Aorta (tissue), 5 donors: Measurements from ENCODE around the gene CDH23. TPM values are rescaled to one million over a fixed set of nuclear protein-coding genes. Genes with fewer than 3 reads are reported as not detected.

Experiments
- ATAC-seq: fragments of 200-7000 bp; cut with Tn5 transposase; one replicate; pipeline ENCODE4 v1.9.1; 2022; ENCODE audit warnings: moderate library complexity; ENCODE audit not compliant: low FRiP score
- DNase-seq, 2 donors: peaks; one replicate each; pipeline ENCODE4 v3.0.0-alpha.2; 2020
- H3K27ac ChIP-seq, 2 donors: one replicate each; pipeline ENCODE4 v1.5.1; 2013; ENCODE audit warnings: low read length in 2 of 2, mild to moderate bottlenecking in 2 of 2, moderate library complexity in 2 of 2, control low read depth in 1 of 2, inconsistent platforms in 1 of 2, low read depth in 1 of 2
- H3K27me3 ChIP-seq, 2 donors: one replicate each; pipeline ENCODE4 v1.6.1; 2013; ENCODE audit warnings: control low read depth in 1 of 2, low read length in 1 of 2, mild to moderate bottlenecking in 1 of 2, moderate library complexity in 1 of 2; ENCODE audit not compliant: insufficient read depth in 2 of 2, control insufficient read depth in 1 of 2
- H3K36me3 ChIP-seq, 2 donors: one replicate each; pipeline ENCODE4 v1.6.1; 2013; ENCODE audit warnings: control low read depth in 1 of 2, low read length in 1 of 2, mild to moderate bottlenecking in 1 of 2; ENCODE audit not compliant: insufficient read depth in 2 of 2, control insufficient read depth in 1 of 2
- H3K4me1 ChIP-seq, 2 donors: one replicate each; pipeline ENCODE4 v1.6.1; 2013; ENCODE audit warnings: low read length in 2 of 2, control low read depth in 1 of 2, mild to moderate bottlenecking in 1 of 2, moderate library complexity in 1 of 2; ENCODE audit not compliant: insufficient read depth in 2 of 2, control insufficient read depth in 1 of 2
- H3K4me3 ChIP-seq, 2 donors: one replicate each; pipeline ENCODE4 v1.5.1; 2013; ENCODE audit warnings: low read length in 2 of 2, control low read depth in 1 of 2, mild to moderate bottlenecking in 1 of 2
- H3K9me3 ChIP-seq: one replicate; pipeline ENCODE4 v1.6.1; 2013; ENCODE audit warnings: mild to moderate bottlenecking, low read length; ENCODE audit not compliant: control insufficient read depth
- WGBS, 2 donors: extraction: QIAGEN DNeasy Blood & Tissue Kit; methylation state at CpG; one replicate each; pipeline ENCODE4 v1.1.7; 2013; 5-methylcytosine and 5-hydroxymethylcytosine counted together
- intact Hi-C, 2 donors: fragments of 100-400 bp; cut with DNase I; formaldehyde crosslinking; loops; one replicate each; pipeline versions ENCODE4 v1.14.2 to v1.15.0; 2022
- polyA plus RNA-seq, 2 donors: library from polyadenylated mRNA; stranded (reverse); fragments of 200-250 nt; gene quantifications; one replicate each; pipeline ENCODE4 v1.2.3, GENCODE V29; 2013
- total RNA-seq, 2 donors: library from RNA; stranded (reverse); fragmentation: NEBNext Ultra II Directional; extraction: Animal tissue kit (Norgen Biotek cat#: 25700); gene quantifications; one replicate each; pipeline ENCODE4 v1.2.1, GENCODE V29; 2021
- donor health status: healthy with polysubstance abuse.
- donor health status: Bipolar disorder and iron deficiency.
- donor health status: DM: no; HTN: no; CAD: no.
- donor health status: DM: no; HTN: no; CAD: no.
- donor health status: DM: yes; HTN: yes; CAD: no.

CDH23 gene
- total and polyA plus RNA-seq, 4 donors, result 0.50 to 16.6 (median 7.3) TPM

DNA sequence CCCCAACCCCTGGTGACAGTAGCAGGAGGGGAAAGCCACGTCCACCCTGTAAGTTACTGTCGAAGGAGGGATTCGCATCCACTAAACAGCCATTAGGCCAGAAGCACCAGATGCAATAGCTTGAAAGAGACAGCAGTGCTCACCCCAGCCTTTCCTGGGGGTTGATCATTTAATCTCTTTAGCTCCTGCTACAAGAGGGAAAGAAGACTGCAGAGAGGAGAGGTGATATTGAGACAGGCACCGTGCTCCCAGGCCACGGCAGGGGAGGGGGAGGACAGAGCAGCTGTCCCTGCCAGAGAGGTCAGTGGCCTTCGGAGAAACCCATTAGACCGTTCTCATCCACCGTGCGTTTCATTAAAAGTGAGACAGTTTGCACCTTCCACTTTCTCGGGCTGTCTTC lies 148.3 kb downstream of the CDH23 start:
- no peak for ATAC-seq
- no peaks in the 10 kb centered on the region for H3K9me3 ChIP-seq
- WGBS, 2 donors, result 89 to 91% methylated on average over 10 of the region's 10 CpGs
- H3K27ac ChIP-seq, result no peak overlapping the region
- H3K4me3 ChIP-seq, result no peak overlapping the region
- no peaks in the 10 kb centered on the region for H3K27me3 ChIP-seq
- no peak for DNase-seq
- no peaks in the 10 kb centered on the region for H3K36me3 ChIP-seq
- no peaks in the 10 kb centered on the region for H3K4me1 ChIP-seq
- intact Hi-C loops, result no loop called here

DNA sequence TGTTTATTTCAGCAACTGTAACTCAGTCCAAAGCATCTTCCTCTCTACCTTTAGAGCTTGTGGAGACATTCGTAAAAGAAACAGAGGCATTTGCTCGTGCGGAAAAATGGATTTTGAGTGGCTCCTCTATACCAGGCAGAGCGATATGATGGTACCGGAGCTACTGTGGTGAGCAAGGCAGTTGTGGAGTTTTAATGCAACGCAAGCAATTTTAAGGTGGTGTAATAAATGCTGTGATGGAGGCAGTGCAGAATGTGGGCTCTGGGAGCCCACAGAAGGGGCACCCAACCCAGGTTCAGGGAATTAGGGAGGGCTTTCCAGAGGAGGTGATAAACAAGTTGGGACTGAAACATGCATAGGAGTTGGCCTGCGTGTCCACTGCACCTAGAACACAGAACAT lies 149.5 kb downstream of the CDH23 start:
- no peaks in the 10 kb centered on the region for H3K27me3 ChIP-seq
- H3K4me3 ChIP-seq, result no peak overlapping the region
- no peaks in the 10 kb centered on the region for H3K9me3 ChIP-seq
- ATAC-seq (no peak), DNase-seq (no peak)
- no peaks in the 10 kb centered on the region for H3K36me3 ChIP-seq
- intact Hi-C loops, result no loop called here
- 96 to 97% methylated on average over 7 of the region's 7 CpGs for WGBS, 2 donors
- H3K27ac ChIP-seq, result no peak overlapping the region
- H3K4me1 ChIP-seq, result no peaks in the 10 kb centered on the region

DNA sequence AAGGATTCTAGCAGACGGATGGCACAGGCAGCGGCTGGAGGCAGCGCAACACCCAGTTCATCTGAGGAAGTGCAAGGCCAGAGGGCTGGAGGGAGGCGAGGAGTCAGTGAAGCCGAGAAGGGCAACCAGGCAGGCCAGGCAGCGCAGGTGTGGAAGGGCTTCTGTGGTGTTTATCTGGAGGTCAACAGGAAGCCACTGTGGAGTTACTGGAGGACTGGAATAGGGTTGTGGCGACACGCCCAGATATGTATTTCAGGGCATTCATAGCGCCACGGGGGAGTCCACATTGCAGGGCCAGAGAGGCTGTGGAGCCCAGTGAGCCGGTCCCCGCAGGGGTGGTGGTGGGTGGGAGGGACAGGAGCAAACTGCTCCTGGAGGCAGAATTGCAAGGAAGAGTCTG lies 150.6 kb downstream of the CDH23 start:
- DNase-seq (no peak), ATAC-seq (no peak)
- WGBS, 2 donors, result 93 to 94% methylated on average over 12 of the region's 12 CpGs
- Histone ChIP-seq H3K36me3 (no peaks in the 10 kb centered on the region), H3K27ac (no peak overlapping the region), H3K9me3 (no peaks in the 10 kb centered on the region), H3K4me1 (no peaks in the 10 kb centered on the region), H3K27me3 (no peaks in the 10 kb centered on the region), H3K4me3 (no peak overlapping the region)
- intact Hi-C loops, result no loop called here

DNA sequence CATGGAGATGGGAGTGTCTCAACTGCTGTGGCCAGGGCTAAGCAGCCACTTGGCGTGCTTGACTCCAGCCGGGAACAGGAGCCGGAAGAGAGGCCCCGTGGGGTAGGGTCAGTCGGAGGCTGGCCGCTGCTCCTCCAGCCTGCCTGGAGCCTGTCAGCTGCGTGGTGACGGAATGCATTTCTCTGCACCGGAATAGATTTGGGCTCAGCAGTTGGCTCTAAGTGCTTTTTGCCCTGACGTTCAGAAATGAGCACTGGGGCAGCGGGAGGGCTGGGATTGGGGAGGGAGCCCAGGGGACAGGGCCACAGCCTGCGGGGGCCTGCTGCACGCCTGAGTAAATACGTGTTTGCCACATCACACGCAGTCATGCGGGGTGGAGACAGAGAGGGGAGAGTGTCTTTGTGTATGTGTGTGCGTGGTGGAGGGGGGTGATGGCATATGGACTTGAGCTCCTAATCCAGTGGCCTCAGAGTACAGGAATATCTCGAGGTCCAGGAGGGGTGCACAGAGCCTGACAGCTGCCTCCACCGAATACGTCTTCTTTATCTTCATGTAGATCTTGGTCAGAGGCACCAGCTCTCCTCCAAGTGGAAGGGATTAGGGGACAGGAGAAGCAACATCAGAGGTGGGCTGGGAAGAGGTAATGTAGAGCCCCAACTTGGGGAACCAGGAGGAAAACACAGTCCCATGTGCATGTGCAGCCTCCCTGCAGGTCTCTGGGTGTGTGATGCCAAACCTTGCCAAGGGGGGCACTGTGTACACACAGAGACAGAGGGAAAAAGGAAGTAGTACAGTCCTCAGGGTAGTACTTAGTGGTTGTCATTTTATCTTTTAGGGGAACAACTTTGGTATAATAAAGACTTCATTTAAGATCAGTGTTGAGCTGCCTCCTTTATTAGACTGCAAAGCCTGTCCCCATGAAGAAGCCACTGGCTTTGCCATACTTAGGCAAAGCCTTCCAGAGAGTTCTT lies 151.4 kb downstream of the CDH23 start:
- Histone ChIP-seq H3K4me1 (no peaks in the 10 kb centered on the region), H3K4me3 (no peak overlapping the region), H3K9me3 (no peaks in the 10 kb centered on the region), H3K27me3 (no peaks in the 10 kb centered on the region), H3K27ac (no peak overlapping the region), H3K36me3 (no peaks in the 10 kb centered on the region)
- WGBS, 2 donors, result 14 to 17% methylated on average over 20 of the region's 20 CpGs
- ATAC-seq (peak; percentile 82), DNase-seq (peak in 1 of 2 donors; percentile 75)
- intact Hi-C loops, result no loop called here

DNA sequence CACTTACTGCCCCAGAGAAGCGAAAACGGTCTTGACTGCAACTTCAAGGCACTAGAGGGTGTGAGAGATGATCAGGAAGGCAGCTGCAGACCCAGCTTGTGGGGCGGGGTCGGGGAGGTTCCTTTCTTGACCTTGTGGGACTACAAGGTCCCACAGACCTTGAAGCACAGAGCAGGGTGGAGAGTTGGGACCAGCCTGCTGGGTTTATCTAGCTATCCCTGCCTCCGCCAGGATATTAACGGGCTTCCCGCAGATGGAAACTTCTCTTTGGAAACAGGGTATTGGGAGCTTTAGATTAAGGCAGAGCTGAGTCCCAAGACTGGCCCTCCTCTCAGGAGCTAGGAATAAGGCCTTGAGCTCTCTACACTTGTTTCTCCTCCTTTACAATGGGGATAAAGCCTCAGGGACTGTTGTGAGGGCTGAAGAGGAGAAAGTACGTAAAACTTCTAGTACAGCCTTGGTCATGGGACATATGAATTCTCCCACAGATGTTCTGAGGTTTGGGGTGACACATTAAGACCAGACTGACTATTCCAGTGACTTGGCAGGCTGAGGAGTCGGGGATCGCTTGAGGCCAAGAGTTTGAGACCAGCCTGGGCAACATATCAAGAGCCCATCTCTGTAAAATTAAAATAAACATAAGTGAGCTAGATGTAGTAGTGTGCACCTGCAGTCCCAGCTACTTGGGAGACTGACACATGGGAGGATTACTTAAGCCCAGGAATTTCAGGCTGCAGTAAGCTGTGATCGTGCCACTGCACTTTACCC lies 153.2 kb downstream of the CDH23 start:
- no peaks in the 10 kb centered on the region for H3K36me3 ChIP-seq
- DNase-seq (no peak), ATAC-seq (no peak)
- no peaks in the 10 kb centered on the region for H3K27me3 ChIP-seq
- no peaks in the 10 kb centered on the region for H3K9me3 ChIP-seq
- no peak overlapping the region for H3K27ac ChIP-seq
- H3K4me1 ChIP-seq, result no peaks in the 10 kb centered on the region
- 93 to 94% methylated on average over 11 of the region's 11 CpGs for WGBS, 2 donors
- H3K4me3 ChIP-seq, result no peak overlapping the region
- intact Hi-C loops, result no loop called here

DNA sequence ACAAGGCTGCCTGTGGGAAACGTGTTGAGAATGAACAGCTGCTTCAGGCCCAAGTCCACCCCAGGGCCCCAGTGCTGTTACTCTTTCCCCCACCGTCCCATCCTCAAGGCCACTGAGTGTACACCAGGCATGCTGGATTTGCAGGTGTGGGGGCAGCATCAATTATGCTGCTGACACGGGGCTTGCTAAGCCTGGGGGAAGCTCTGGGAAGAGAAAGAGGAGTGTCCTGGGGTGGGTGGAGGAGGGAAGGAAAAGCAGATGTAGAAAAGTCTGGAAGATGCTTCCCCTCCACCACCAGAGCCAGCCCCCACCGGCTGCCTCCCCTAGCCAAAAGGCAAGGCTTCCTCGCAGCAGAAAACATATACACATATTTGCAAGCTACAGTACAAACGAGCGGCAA lies 153.9 kb downstream of the CDH23 start:
- Histone ChIP-seq H3K9me3 (no peaks in the 10 kb centered on the region), H3K27me3 (no peaks in the 10 kb centered on the region), H3K27ac (no peak overlapping the region), H3K36me3 (no peaks in the 10 kb centered on the region), H3K4me1 (no peaks in the 10 kb centered on the region), H3K4me3 (no peak overlapping the region)
- no peak for DNase-seq
- ATAC-seq, result no peak
- intact Hi-C loops, result no loop called here
- WGBS, 2 donors, result 73 to 82% methylated on average over 7 of the region's 7 CpGs

DNA sequence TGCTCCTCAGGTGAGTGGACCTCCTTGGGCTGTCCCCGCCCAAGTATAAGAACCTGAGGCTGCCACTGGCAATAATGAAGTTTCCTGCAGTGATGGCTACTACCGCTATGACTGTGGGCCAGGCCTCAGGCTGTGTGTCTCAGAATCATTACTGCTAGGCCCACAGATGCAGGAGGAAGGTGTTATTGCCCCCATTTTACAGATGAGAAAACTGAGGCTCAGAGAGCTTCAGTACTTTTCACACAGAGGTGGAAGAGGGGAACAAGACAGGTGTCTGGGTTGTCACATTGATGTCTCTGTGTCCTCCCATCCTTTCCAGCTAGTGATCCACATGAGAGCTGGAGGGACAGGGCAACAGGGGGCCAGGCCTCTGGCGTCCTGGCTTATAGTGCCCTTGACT lies 155.2 kb downstream of the CDH23 start:
- Histone ChIP-seq H3K36me3 (no peaks in the 10 kb centered on the region), H3K27me3 (no peaks in the 10 kb centered on the region), H3K4me3 (no peak overlapping the region), H3K4me1 (no peaks in the 10 kb centered on the region), H3K27ac (no peak overlapping the region), H3K9me3 (peaks cover 1% of the 10 kb centered on the region)
- intact Hi-C loops, result no loop called here
- ATAC-seq (no peak), DNase-seq (no peak)
- 88 to 94% methylated on average over 3 of the region's 3 CpGs for WGBS, 2 donors

DNA sequence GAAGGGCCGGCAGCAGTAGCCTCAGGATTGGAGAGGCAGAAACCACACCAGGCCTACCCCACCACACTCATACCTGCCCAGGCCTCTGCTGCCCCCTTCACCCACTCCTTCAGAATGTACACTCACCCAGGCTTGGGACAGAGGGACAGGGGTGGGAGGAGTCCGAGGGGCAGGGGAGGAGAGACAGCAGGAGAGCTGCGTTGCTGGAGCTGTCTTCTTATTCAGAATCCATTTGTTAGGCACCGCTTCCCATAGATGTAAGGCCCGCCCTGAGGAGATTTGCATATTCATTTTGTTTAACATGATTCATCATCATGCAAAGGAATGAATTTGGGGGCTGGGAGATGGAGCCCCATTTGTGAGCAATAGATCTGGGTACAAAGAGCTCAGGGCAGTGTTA lies 156.7 kb downstream of the CDH23 start:
- Histone ChIP-seq H3K4me1 (no peaks in the 10 kb centered on the region), H3K36me3 (no peaks in the 10 kb centered on the region), H3K27ac (no peak overlapping the region), H3K27me3 (no peaks in the 10 kb centered on the region), H3K9me3 (peaks cover 1% of the 10 kb centered on the region), H3K4me3 (no peak overlapping the region)
- DNase-seq, result no peak
- 30 to 38% methylated on average over 5 of the region's 5 CpGs for WGBS, 2 donors
- ATAC-seq, result no peak
- intact Hi-C loops, result no loop called here
